GM21786 (cell line): ENCODE measurements around the gene KCNJ14.
"Not testable (repeated sequence)": the region's sequence is repeated elsewhere in the genome, so short reads cannot be mapped to it uniquely, and the experiment has no call there.

ENCODE experiments used
- ATAC-seq: cut with Tn5 transposase; IDR thresholded peaks from one replicate; pipeline ENCODE4 v1.9.1; 2021; ENCODE audit not compliant: unreplicated experiment

The KCNJ14 gene

GRCh38 chr19:48486706-48487105, 31.3 kb downstream of the KCNJ14 start:
- ATAC-seq, result not testable (repeated sequence)

GRCh38 chr19:48487544-48487943, 32.2 kb downstream of the KCNJ14 start:
- ATAC-seq, result no peak

DNA sequence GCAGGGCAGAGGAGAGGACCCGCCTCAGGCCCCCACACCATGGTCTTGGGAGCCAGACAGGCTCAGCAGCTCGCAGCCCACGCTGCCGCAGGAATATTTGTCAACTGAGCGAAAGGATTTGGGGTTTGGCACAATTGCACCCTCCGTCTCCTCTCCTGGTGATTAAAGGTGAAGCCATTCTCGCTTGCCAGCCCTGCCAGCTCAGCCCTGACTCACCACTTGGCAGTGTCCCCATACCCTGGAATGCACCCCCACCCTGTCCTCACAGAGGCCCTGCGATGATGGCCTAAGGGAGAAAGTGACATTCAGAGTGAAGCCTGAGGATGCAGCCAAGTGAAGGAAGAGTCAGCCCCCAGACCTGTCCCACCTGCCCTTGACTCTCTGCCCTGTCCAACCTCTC, 32.6 kb downstream of the KCNJ14 start:
- no peak for ATAC-seq

DNA sequence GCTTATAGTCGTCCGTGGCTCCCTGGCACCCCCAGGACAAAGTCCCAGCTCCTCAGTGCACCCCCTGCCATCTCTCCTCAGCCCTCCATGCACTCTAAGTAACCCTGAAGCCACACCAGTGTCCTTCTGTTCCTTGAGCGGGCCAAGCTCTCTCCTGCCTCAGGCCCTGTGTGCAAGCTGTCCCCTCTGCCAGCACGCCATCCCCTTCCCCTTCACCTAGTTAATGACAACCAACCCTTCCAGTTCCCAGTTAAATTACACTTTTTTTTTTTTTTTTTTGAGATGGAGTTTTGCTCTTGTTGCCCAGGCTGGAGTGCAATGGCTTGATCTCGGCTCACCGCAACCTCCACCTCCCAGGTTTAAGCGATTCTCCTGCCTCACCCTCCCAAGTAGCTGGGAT, 33.1 kb downstream of the KCNJ14 start:
- not testable (repeated sequence) for ATAC-seq

DNA sequence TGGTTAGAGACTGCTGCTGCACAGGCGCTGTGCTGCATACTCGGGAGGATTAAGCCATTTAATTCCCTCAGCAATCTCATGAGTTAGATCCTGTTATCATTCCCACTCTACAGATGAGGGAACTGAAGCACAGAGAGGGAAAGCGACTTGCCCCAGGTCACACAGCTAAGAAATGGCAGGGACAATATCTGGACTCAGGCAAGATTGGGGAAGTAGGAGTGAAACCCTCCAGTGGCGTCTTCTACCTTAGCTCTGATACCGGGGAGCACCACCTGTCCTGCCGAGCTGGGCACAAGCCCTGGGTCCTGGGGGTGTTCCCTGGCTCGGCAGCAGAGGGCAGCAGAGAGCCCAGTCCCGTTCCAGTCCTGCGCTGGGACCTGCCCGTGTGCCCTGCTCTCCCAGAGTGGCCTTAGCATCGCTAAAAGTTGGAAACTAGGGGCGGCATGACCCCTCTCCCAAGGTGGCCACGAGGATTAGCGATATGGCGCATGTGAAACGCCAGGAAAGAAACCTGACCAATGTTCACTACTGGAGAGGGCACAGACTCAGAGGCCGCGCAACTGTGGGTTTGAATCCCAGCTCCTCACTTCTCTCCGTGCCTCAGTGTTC, 34.3 kb downstream of the KCNJ14 start:
- ATAC-seq, result no peak

- no peak for ATAC-seq
Measured at GRCh38 chr19:48490981-48491792, 35.8 kb downstream of the KCNJ14 start.

- no peak for ATAC-seq
Measured at GRCh38 chr19:48491793-48492123, 36.4 kb downstream of the KCNJ14 start.

DNA sequence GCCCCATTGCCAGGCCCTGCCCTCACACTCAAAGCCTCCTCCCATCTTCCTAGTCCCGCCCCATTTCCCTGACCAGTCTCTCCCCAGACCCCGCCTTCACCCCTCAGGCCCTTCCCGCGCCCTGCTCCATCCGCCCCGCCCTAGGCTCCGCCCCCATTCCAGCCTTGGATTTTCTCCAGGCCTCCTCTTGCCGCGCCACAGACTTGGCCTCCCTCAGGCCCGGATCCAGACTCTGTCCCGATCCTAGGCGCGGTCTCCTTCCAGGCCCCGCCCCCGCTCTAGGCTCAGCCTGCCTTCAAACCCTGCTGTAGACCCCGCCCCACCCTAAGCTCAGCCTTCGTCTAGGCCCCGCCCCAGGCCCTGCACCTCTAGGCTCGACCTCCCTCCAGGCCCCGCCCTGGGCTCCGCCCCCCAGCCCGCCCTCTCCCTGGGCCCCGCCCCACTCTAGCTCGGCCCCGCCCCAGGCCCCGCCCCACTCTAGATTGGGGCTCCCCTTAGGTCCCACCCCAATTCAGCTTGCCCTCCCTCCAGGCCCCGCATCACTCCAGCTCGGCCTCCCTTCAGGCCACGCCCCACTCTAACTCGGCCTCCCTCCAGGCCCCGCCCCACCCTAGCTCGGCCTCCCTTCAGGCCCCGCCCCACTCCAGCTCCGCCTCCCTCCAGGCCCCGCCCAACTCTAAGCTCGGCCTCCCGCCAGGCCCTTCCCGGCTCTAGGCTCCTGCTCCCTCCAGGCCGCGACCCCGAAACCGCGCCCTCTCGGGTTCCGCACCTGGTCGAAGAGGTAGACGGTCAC, 37.7 kb downstream of the KCNJ14 start:
- peak; percentile 69 for ATAC-seq

DNA sequence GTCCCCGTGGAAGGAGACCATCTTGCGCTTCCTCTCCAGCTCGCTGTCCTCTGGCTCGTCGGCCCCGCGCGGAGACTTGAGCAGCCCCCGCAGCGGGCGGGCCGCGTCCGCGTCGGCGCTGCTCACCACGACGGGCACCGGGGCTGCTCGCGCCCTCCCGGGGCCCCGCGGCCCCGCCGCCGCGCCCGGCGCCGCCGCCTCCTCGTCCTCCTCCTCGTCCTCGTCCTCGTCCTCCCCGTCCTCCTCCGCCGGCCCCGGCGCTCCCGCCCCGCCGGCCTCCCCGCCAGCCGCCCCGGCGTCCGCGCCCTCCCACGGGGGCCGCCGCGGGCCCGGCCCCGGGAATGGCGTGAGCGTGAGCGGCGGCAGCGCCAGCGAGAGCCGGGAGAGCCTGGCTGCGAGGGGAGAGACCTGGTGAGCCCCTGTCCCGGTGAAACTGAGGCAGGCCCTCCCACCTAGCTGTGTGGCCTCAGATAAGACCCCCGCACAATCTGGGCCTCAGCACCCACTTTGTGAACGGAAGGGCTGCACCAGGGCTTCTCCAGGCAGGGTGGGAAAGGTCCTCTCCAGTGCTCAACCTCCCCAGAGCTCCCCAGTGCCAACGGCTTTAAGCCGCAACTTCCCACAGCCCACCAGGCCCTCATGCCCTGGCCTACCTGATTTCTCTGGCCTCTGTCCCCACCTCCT, 38.5 kb downstream of the KCNJ14 start:
- no peak for ATAC-seq

- ATAC-seq, result no peak
Measured at GRCh38 chr19:48495396-48495795, 40.0 kb downstream of the KCNJ14 start.

GRCh38 chr19:48496959-48497727, 41.8 kb downstream of the KCNJ14 start:
- no peak for ATAC-seq

DNA sequence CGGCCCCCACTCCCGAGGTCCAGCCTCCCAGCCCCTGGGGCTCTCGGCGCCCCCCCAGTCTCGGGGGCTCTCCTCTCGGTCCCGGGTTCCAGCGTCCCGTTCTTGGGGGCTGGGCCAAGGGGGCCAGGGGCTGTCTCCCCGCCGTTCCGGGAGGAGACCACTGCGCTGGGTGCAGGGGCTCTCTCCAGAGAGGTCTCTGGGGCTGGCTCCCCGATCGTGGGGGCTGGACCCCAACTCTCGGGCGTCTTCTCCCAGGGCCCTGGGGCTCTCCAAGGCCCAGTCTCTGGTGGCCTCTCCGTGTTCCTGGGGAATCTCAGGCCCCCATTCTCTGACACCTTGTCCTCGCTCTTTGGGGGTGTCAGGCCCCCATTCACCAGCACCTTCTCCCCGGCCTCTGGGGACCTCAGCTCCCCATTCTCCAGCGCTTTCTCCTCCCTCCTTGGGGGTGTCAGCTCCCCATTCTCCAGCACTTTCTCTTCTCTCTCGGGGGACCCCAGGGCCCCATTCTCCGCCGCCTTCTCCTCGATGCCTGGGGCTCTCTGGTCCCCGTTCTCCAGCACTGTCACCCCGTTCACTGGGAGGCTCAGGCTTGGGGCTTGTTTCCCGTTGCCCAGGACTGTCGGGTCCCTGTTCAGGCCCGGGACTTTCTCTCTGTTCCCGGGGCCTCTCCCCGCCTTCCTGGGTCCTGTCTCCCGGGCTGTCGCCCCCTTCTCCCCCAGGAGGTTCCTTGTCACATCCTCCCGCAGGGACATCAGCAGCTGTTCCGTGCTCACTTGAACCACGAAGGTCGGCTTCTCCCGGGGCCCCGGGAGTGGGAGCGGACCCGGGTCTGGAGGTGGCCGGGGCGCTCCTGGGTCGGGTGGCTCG, 42.6 kb downstream of the KCNJ14 start:
- ATAC-seq, result no peak

DNA sequence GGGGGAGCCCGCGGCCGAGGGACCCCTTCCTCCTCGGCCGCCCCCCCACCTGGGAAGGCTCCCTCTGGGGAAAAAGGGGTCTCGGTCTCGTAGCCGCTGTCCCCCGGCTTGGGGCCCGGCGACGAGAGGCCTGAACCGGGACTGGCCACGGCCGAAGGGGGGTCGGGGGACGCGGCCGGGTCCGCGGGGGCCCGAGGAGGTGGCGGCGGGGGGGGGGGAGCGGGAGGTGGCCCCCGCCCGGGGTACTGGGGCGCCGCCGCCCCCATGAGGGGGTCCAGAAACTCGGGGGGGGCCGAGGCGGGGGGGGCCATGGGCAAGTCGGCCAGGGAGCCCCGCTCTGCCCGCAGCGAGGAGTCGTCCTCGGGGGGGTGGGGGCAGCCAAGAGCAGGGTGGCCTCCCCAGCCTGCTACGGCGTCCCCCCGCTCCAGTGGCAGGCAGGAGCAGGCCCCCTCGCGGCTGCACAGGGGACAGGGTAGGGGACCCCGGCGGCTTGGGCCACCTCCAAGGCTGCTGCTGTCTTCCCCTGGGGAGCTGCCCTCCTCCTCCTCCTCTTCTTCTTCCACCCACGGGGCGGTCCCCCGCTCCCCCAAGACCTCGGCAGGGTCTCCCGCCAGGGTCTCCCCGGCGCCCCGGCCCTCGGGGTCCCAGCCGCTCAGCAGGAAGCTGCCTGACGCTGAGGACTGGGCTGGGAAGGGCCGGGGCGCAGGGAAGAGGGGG, 43.4 kb downstream of the KCNJ14 start:
- no peak for ATAC-seq

- no peak for ATAC-seq
Measured at GRCh38 chr19:48499316-48500090, 44.1 kb downstream of the KCNJ14 start.

DNA sequence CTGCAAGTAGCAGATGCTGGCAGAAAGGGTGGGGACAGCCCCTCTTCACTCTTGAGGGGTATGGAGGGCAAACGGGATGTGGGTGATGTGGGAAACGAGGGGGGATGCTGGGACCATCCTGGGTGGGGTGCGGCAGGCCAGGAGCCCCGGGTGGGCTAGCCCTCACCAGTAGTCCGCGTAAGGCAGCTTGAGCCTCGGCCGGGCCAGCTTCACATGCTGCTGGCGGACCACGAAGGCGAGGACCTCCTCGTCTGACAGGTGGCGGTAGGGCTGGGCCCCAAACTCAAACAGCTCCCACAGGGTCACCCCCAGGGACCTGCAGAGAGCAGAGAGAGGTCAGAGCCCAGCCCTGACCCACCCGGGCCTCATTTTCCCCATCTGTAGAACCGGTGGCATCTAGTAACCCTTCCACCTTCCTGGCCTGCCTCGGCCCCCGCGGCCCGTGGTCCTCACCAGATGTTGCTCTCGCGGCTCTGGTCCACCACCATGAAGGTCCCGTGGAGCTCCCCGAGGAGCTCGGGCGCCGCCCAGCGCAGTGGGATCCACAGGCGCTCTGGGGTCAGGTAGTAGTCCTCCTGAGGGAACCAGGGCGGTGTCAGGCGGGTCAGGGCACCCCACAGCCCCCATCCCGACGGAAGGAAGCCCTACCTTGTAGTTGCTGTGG, 45.6 kb downstream of the KCNJ14 start:
- no peak for ATAC-seq

DNA sequence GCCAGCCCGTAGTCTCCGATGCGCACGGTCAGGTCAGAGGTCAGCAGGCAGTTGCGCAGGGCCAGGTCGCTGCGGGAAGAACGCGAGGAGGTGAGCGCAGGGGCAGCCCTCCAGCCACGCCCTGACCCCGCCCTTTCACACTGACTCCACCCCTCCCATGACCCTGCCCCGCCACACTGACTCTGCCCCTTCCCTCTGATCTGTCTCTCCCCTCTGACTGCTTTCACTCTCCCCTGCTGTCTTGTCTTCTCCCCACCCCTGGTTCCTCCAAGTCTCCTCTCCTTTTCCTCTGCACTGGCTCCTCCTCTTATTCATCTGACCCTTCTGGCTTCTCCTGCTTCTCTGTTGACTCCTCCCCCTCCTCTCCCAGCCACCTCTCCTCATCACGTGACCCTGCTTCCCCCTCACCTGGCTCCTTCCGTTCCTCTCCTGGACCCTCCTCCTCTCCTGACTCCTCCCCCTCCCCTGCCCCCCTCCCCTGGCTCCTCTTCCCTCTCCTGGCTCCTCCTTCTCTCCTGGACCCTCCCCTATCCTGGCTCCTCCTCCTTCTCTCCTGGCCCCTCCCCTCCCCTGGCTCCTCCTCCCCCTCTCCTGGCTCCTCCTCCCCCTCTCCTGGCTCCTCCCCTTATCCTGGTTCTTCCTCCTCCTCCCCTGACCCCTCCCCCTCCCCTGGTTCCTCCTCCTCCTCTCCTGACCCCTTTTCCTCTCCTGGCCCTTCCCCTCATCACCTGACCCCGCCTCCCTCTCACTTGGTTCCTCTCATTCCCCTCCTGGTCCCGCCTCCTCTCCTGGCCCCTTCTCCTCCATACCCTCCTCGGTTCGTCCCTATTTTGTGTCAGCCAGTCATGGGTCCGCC, 46.3 kb downstream of the KCNJ14 start:
- ATAC-seq, result no peak
